GM18951 (cell line): ENCODE results near the gene TMPRSS6.

Experiments
- POLR2A ChIP-seq: IDR thresholded peaks from 4 replicates; pipeline ENCODE4 v1.6.1; 2011; ENCODE audit warnings: mild to moderate bottlenecking; ENCODE audit not compliant: insufficient read length, insufficient read depth; ENCODE audit errors: extremely low read depth
- in situ Hi-C: fragments of 300-500 bp; cut with MboI; formaldehyde crosslinking; loops from one replicate; pipeline ENCODE4 v1.12.0; 2022; ENCODE audit warnings: low sequenced_read_pairs, mixed read lengths, inconsistent platforms; ENCODE audit not compliant: unreplicated experiment

The TMPRSS6 gene

GRCh38 chr22:37109242-37109917, at the start of gene TMPRSS6:
Gene TMPRSS6, minus strand, starts transcription at chr22:37109713. Its CDS starts 6,296 bp downstream, at chr22:37103417.
- in situ Hi-C loops, result no loop called here
- TF ChIP-seq POLR2A, result no peak

GRCh38 chr22:37158963-37159290, 49.4 kb upstream of the TMPRSS6 start:
- no peak for TF ChIP-seq POLR2A
- in situ Hi-C loops, result no loop called here

GRCh38 chr22:37157516-37158285, 48.2 kb upstream of the TMPRSS6 start:
- in situ Hi-C loops, result no loop called here
- TF ChIP-seq POLR2A, result no peak

GRCh38 chr22:37156686-37157435, 47.3 kb upstream of the TMPRSS6 start:
- in situ Hi-C loops, result no loop called here

GRCh38 chr22:37155971-37156370, 46.5 kb upstream of the TMPRSS6 start:
- in situ Hi-C loops, result no loop called here

More at GRCh38 chr22:37156686-37157435, 47.3 kb upstream of the TMPRSS6 start:
- TF ChIP-seq POLR2A, result no peak

GRCh38 chr22:37154925-37155712, 45.6 kb upstream of the TMPRSS6 start:
- in situ Hi-C loops, result no loop called here

More at GRCh38 chr22:37155971-37156370, 46.5 kb upstream of the TMPRSS6 start:
- TF ChIP-seq POLR2A, result no peak

GRCh38 chr22:37153901-37154300, 44.4 kb upstream of the TMPRSS6 start:
- in situ Hi-C loops, result no loop called here
- TF ChIP-seq POLR2A, result no peak

More at GRCh38 chr22:37154925-37155712, 45.6 kb upstream of the TMPRSS6 start:
- TF ChIP-seq POLR2A, result no peak

GRCh38 chr22:37151401-37151800, 41.9 kb upstream of the TMPRSS6 start:
- in situ Hi-C loops, result no loop called here
- no peak for TF ChIP-seq POLR2A

GRCh38 chr22:37150701-37151100, 41.2 kb upstream of the TMPRSS6 start:
- in situ Hi-C loops, result no loop called here
- no peak for TF ChIP-seq POLR2A

GRCh38 chr22:37148742-37149665, 39.5 kb upstream of the TMPRSS6 start:
- no peak for TF ChIP-seq POLR2A
- in situ Hi-C loops, result no loop called here

- in situ Hi-C loops, result no loop called here
- TF ChIP-seq POLR2A, result no peak
Observed at GRCh38 chr22:37148031-37148651, 38.6 kb upstream of the TMPRSS6 start.
